GM18499 (cell line): Measurements from ENCODE around the gene WDR6.
A peak's percentile ranks its signal among the peaks of the same experiment; 100 is the strongest.

Source experiments
- ATAC-seq: cut with Tn5 transposase; IDR thresholded peaks from one replicate; pipeline ENCODE4 v1.9.1; 2021; ENCODE audit warnings: moderate number of reproducible peaks; ENCODE audit not compliant: insufficient read depth, unreplicated experiment

The WDR6 gene

GRCh38 chr3:49026536-49026935 is 19.3 kb downstream of the WDR6 start:
- no peak for ATAC-seq

- no peak for ATAC-seq
Measured at GRCh38 chr3:49027634-49028033, 20.4 kb downstream of the WDR6 start.

- no peak for ATAC-seq
Measured at GRCh38 chr3:49028298-49028672, 21.1 kb downstream of the WDR6 start.

- peak; percentile 68 for ATAC-seq
Measured at GRCh38 chr3:49028673-49029562, 21.7 kb downstream of the WDR6 start, which contains the start of gene IMPDH2. Gene IMPDH2, minus strand, starts transcription at chr3:49029398. Its CDS starts 48 bp downstream, at chr3:49029350.

- ATAC-seq, result no peak
Measured at GRCh38 chr3:49029563-49029884, 22.3 kb downstream of the WDR6 start.

- ATAC-seq, result no peak
Measured at GRCh38 chr3:49030321-49030720, 23.1 kb downstream of the WDR6 start.

- no peak for ATAC-seq
Measured at GRCh38 chr3:49032646-49033304, 25.6 kb downstream of the WDR6 start.

GRCh38 chr3:49034650-49035049 is 27.5 kb downstream of the WDR6 start:
- no peak for ATAC-seq

GRCh38 chr3:49035281-49035680 is 28.1 kb downstream of the WDR6 start:
- ATAC-seq, result no peak

GRCh38 chr3:49053543-49053942 is 46.4 kb downstream of the WDR6 start:
- ATAC-seq, result no peak

- no peak for ATAC-seq
Measured at GRCh38 chr3:49054344-49054862, 47.2 kb downstream of the WDR6 start.

GRCh38 chr3:49057268-49057667 is 50.1 kb downstream of the WDR6 start:
- ATAC-seq, result no peak

GRCh38 chr3:49058011-49058410 is 50.8 kb downstream of the WDR6 start:
- ATAC-seq, result no peak
